IMR-90 (cell line): ENCODE results near the gene NFE2L2. TPM values are rescaled to one million over a fixed set of nuclear protein-coding genes. Genes with fewer than 3 reads are reported as not detected.
A peak's percentile ranks its signal among the peaks of the same experiment; 100 is the strongest.

Experiments used
- ATAC-seq: fragments of 200-7000 bp; cut with Tn5 transposase; 2 replicates; pipeline ENCODE4 v1.9.1; 2020; ENCODE audit warnings: low read depth, mild to moderate bottlenecking, moderate library complexity
- BruUV-seq: library from RNA; stranded (reverse); fragments of 400-500 nt; replicated peaks from 2 replicates; lab custom pipeline; 2021; lab: Mats Ljungman, UMichigan
- CTCF ChIA-PET: fragments of 300-600 bp; formaldehyde crosslinking; extraction: SDS; loops from one replicate; lab custom pipeline; 2021; ENCODE audit warnings: antibody characterized with exemption; lab: Yijun Ruan, JAX
- POLR2A ChIA-PET: fragments of 300-600 bp; sonication (Branson Sonifier 250); formaldehyde crosslinking; loops from one replicate; lab custom pipeline; 2022; ENCODE audit warnings: antibody characterized with exemption; ENCODE audit not compliant: unreplicated experiment; lab: Charles Lee
- DNase-seq: peaks from one replicate; pipeline ENCODE4 v3.0.0; 2013
- H2AFZ ChIP-seq: replicated peaks from 2 replicates; pipeline ENCODE3; 2013; ENCODE audit warnings: low read length, mild to moderate bottlenecking; ENCODE audit not compliant: poor library complexity
- H2AK5ac ChIP-seq: 2 replicates; pipeline ENCODE4 v1.6.1; 2013; ENCODE audit warnings: low read depth, low read length, inconsistent platforms
- H2AK9ac ChIP-seq: replicated peaks from 2 replicates; pipeline ENCODE3; 2013; ENCODE audit warnings: mild to moderate bottlenecking, low read depth, low read length, moderate library complexity; ENCODE audit not compliant: poor library complexity
- H2BK120ac ChIP-seq: 2 replicates; pipeline ENCODE4 v1.6.1; 2013; ENCODE audit warnings: low read depth, low read length, inconsistent platforms
- H2BK15ac ChIP-seq: 3 replicates; pipeline ENCODE4 v1.6.1; 2013; ENCODE audit warnings: low read depth, low read length, inconsistent platforms
- H2BK20ac ChIP-seq: 2 replicates; pipeline ENCODE4 v1.6.1; 2013; ENCODE audit warnings: low read depth, mild to moderate bottlenecking, inconsistent platforms, low read length, moderate library complexity
- H2BK5ac ChIP-seq: 2 replicates; pipeline ENCODE4 v1.6.1; 2013; ENCODE audit warnings: mild to moderate bottlenecking, low read depth, low read length, inconsistent platforms; ENCODE audit not compliant: poor library complexity, severe bottlenecking
- H3K14ac ChIP-seq: replicated peaks from 2 replicates; pipeline ENCODE4 v1.6.1; 2013; ENCODE audit warnings: low read depth, low read length, inconsistent platforms
- H3K18ac ChIP-seq: 2 replicates; pipeline ENCODE4 v1.6.1; 2013; ENCODE audit warnings: low read depth, low read length, control low read depth
- H3K23ac ChIP-seq: 2 replicates; pipeline ENCODE4 v1.6.1; 2013; ENCODE audit warnings: low read depth, low read length, inconsistent platforms
- H3K27ac ChIP-seq: 2 replicates; pipeline ENCODE4 v1.5.1; 2013; ENCODE audit warnings: mild to moderate bottlenecking, control low read depth, low read length; ENCODE audit not compliant: insufficient read depth
- H3K27me3 ChIP-seq: 2 replicates; pipeline ENCODE4 v1.6.1; 2013; ENCODE audit warnings: low read length; ENCODE audit not compliant: control insufficient read depth, insufficient read depth
- H3K36me3 ChIP-seq: 2 replicates; pipeline ENCODE4 v1.6.1; 2013; ENCODE audit warnings: low read length, mixed read lengths; ENCODE audit not compliant: control insufficient read depth, insufficient read depth
- H3K4ac ChIP-seq: 2 replicates; pipeline ENCODE4 v1.6.1; 2013; ENCODE audit warnings: low read depth, low read length, inconsistent platforms
- H3K4me1 ChIP-seq: 2 replicates; pipeline ENCODE4 v1.6.1; 2013; ENCODE audit warnings: low read length, mixed read lengths; ENCODE audit not compliant: control insufficient read depth, insufficient read depth
- H3K4me2 ChIP-seq: 2 replicates; pipeline ENCODE4 v1.6.1; 2013; ENCODE audit warnings: low read depth, mild to moderate bottlenecking, control low read depth, low read length, moderate library complexity
- H3K4me3 ChIP-seq: 2 replicates; pipeline ENCODE4 v1.5.1; 2013; ENCODE audit warnings: low read depth, mild to moderate bottlenecking, control low read depth, low read length, moderate library complexity; ENCODE audit not compliant: insufficient read depth
- H3K56ac ChIP-seq: 2 replicates; pipeline ENCODE4 v1.6.1; 2013; ENCODE audit warnings: low read length, inconsistent platforms; ENCODE audit not compliant: insufficient read depth; ENCODE audit errors: extremely low read depth
- H3K79me1 ChIP-seq, 2 experiments: 2 replicates each; pipeline ENCODE4 v1.6.1; 2013; ENCODE audit warnings: low read length in 2 of 2, inconsistent platforms in 1 of 2, low read depth in 1 of 2
- H3K9ac ChIP-seq: 2 replicates; pipeline ENCODE4 v1.6.1; 2013; ENCODE audit warnings: low read depth, low read length, control low read depth
- H3K9me1 ChIP-seq: 2 replicates; pipeline ENCODE4 v1.6.1; 2013; ENCODE audit warnings: low read length, inconsistent platforms; ENCODE audit not compliant: insufficient read depth
- H3K9me3 ChIP-seq: 2 replicates; pipeline ENCODE4 v1.6.1; 2013; ENCODE audit warnings: low read length; ENCODE audit not compliant: control insufficient read depth, insufficient read depth
- H4K20me1 ChIP-seq: 2 replicates; pipeline ENCODE4 v1.6.1; 2013; ENCODE audit warnings: low read length, inconsistent platforms; ENCODE audit not compliant: insufficient read depth
- H4K5ac ChIP-seq: 2 replicates; pipeline ENCODE4 v1.6.1; 2013; ENCODE audit warnings: mild to moderate bottlenecking, low read depth, low read length, control low read depth
- H4K8ac ChIP-seq, 2 experiments: 2 replicates each; pipeline ENCODE4 v1.6.1; 2013; ENCODE audit warnings: low read depth in 2 of 2, low read length in 2 of 2, control low read depth in 1 of 2, inconsistent platforms in 1 of 2
- H4K91ac ChIP-seq: 2 replicates; pipeline ENCODE4 v1.6.1; 2013; ENCODE audit warnings: low read depth, low read length, inconsistent platforms; ENCODE audit not compliant: insufficient read depth
- CEBPB ChIP-seq: IDR thresholded peaks from 2 replicates; pipeline ENCODE4 v1.6.1; 2012; ENCODE audit warnings: low read depth, low read length, improper control_type of control experiment
- MAFK ChIP-seq: IDR thresholded peaks from 2 replicates; pipeline ENCODE4 v1.6.1; 2012; ENCODE audit warnings: low read depth, low read length, improper control_type of control experiment
- MAZ ChIP-seq: IDR thresholded peaks from 2 replicates; pipeline ENCODE4 v1.6.1; 2012; ENCODE audit warnings: low read depth, mild to moderate bottlenecking, low read length, improper control_type of control experiment, moderate library complexity, borderline replicate concordance
- MXI1 ChIP-seq: IDR thresholded peaks from 2 replicates; pipeline ENCODE4 v1.6.1; 2012; ENCODE audit warnings: low read depth, mild to moderate bottlenecking, low read length, moderate library complexity, borderline replicate concordance
- RCOR1 ChIP-seq: IDR thresholded peaks from 2 replicates; pipeline ENCODE4 v1.6.1; 2012; ENCODE audit warnings: mild to moderate bottlenecking, low read length, improper control_type of control experiment; ENCODE audit not compliant: insufficient replicate concordance
- dilution Hi-C: fragments of 300-500 bp; cut with HindIII; formaldehyde crosslinking; loops from one replicate; pipeline ENCODE4 v1.14.3; 2018; ENCODE audit warnings: low sequenced_read_pairs; ENCODE audit not compliant: unreplicated experiment
- in situ Hi-C: fragments of 300-500 bp; cut with MboI; formaldehyde crosslinking; loops from 3 replicates; pipeline ENCODE4 v1.14.3; 2019; ENCODE audit warnings: low sequenced_read_pairs, inconsistent platforms, mixed read lengths
- intact Hi-C: fragments of 100-400 bp; cut with micrococcal nuclease; formaldehyde crosslinking; loops from 2 replicates; pipeline ENCODE4 v1.10.0; 2022
- polyA plus RNA-seq, 3 experiments: library from polyadenylated mRNA; depleted of rRNA; stranded (reverse); fragments of >200 nt; gene quantifications; 2 replicates each; pipeline ENCODE4 v1.2.3, GENCODE V29; 2012; ENCODE audit warnings: low replicate concordance in 1 of 3
- total RNA-seq: library from RNA; depleted of rRNA; stranded (reverse); fragments of >200 nt; gene quantifications from 2 replicates; pipeline ENCODE4 v1.2.3, GENCODE V29; 2012

Gene NFE2L2
- total and polyA plus RNA-seq, 2 of the 4 experiments (the other 2 are of a cell fraction) = 72.7 to 83.5 TPM

DNA sequence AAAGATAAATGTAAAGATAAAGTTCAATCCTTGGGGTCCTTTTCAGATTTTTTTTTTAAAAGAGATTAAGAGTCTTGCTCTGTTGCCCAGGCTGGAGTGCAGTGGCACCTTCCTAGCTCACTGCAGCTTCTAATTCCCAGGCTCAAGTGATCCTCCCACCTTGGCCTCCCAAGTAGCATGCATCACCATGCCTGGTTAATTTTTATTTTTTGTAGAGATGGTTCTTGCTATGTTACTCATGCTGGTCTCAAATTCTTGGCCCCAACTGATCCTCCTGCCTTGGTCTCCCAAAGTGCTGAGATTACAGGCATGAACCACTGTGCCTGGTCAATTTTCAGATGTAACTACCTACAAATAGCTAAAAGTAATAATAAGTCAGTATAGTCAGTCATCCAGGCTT lies 21.1 kb downstream of the NFE2L2 start:
- intact Hi-C loops = loop anchor here (2.0 to 5.0 kb wide), 2 partner anchors 31 to 89 kb away; partner anchors contain the start of gene HNRNPA3

More for the DNA sequence above, 21.1 kb downstream of the NFE2L2 start:
- H3K4me1 ChIP-seq = peaks cover 38% of the 10 kb centered on the region
- peak overlapping the region; percentile 89 for H2BK120ac ChIP-seq
- H2AK5ac ChIP-seq = peak overlapping the region; percentile 5; the same call in 1 of the 2 replicates
- peak overlapping the region; percentile 33 to 80; a peak in 2 of 4 replicates for H4K8ac ChIP-seq
- H4K20me1 ChIP-seq = peaks cover 93% of the 10 kb centered on the region
- peak overlapping the region; percentile 81 for H2BK20ac ChIP-seq
- H3K27ac ChIP-seq = peak overlapping the region; percentile 100
- peak overlapping the region; percentile 98 for H3K14ac ChIP-seq
- H2BK5ac ChIP-seq = peak overlapping the region; percentile 98
- H3K27me3 ChIP-seq = no peaks in the 10 kb centered on the region
- no TSS peak for BruUV-seq
- ChIA-PET CTCF (interaction anchor here (1.3 kb wide), 1 partner anchor 80 kb away, joined by 3 read pairs; no protein-coding TSS in a partner anchor), POLR2A (interaction anchor here (0.6 kb wide), 2 partner anchors 21 to 70 kb away, joined by 3 read pairs; partner anchors contain the start of gene NFE2L2)
- TF ChIP-seq MXI1 = no peak
- no peak for TF ChIP-seq MAZ
- TF ChIP-seq MAFK = no peak
- TF ChIP-seq CEBPB = no peak
- TF ChIP-seq RCOR1 = no peak
- DNase-seq (no peak), ATAC-seq (no peak)
- H3K23ac ChIP-seq = peak overlapping the region; percentile 97
- H3K4me3 ChIP-seq = no peak overlapping the region
- no peak overlapping the region for H2AK9ac ChIP-seq
- H2AFZ ChIP-seq = no peak overlapping the region
- peaks cover 0 to 40% of the 10 kb centered on the region in 2 experiments; a peak in 2 of 4 replicates for H3K79me1 ChIP-seq
- no peaks in the 10 kb centered on the region for H3K9me3 ChIP-seq
- peaks cover 21% of the 10 kb centered on the region for H3K36me3 ChIP-seq
- peak overlapping the region; percentile 90 for H3K4ac ChIP-seq
- H4K91ac ChIP-seq = peak overlapping the region; percentile 88
- no peak overlapping the region; the same call in 1 of the 2 replicates for H3K9ac ChIP-seq
- H3K9me1 ChIP-seq = peaks cover 31% of the 10 kb centered on the region
- H2BK15ac ChIP-seq = peak overlapping the region; percentile 87; the same call in 2 of the 3 replicates
- in situ Hi-C loops = no loop called here
- 0 out of 2 replicates have a peak overlapping the region, but pooled peaks have one; percentile 94 for H3K56ac ChIP-seq
- H3K18ac ChIP-seq = peak overlapping the region; percentile 99
- no peak overlapping the region; the same call in 1 of the 2 replicates for H4K5ac ChIP-seq
- dilution Hi-C loops = no loop called here
- peak overlapping the region; percentile 24; the same call in 1 of the 2 replicates for H3K4me2 ChIP-seq
